OCI-LY3 (cell line): ENCODE measurements around the gene GSG1.

Experiments used
- H2AFZ ChIP-seq: fragments of 200-600, 300-600 bp; shearing (Covaris generic); 2 replicates; pipeline ENCODE4 v1.6.0; 2014; ENCODE audit warnings: antibody characterized with exemption, low read depth, low read length
- H3K27ac ChIP-seq: fragments of 200-600, 300-600 bp; sonication (generic); 2 replicates; pipeline ENCODE4 v1.5.1; 2014; ENCODE audit warnings: mild to moderate bottlenecking, low read length, moderate library complexity, mixed read lengths
- H3K27me3 ChIP-seq: fragments of 200-600, 300-600 bp; sonication (generic); 2 replicates; pipeline ENCODE4 v1.6.1; 2014; ENCODE audit warnings: low read depth, low read length, mixed read lengths
- H3K36me3 ChIP-seq: fragments of 200-600, 300-600 bp; sonication (generic); replicated peaks from 2 replicates; pipeline ENCODE3; 2014; ENCODE audit warnings: low read depth, low read length, mixed read lengths
- H3K4me1 ChIP-seq: fragments of 300-600, 200-600 bp; sonication (generic); 2 replicates; pipeline ENCODE4 v1.6.1; 2014; ENCODE audit warnings: low read length, mixed read lengths
- H3K4me2 ChIP-seq: fragments of 200-600, 300-600 bp; sonication (generic); 2 replicates; pipeline ENCODE4 v1.6.1; 2014; ENCODE audit warnings: low read length, mixed read lengths
- H3K4me3 ChIP-seq: fragments of 300-600, 200-600 bp; sonication (generic); 2 replicates; pipeline ENCODE4 v1.5.1; 2014; ENCODE audit warnings: antibody characterized with exemption, mild to moderate bottlenecking, low read length, moderate library complexity
- H3K79me2 ChIP-seq: fragments of 300-600, 200-600 bp; shearing (Covaris generic); 2 replicates; pipeline ENCODE4 v1.6.1; 2014; ENCODE audit warnings: mild to moderate bottlenecking, low read length, mixed read lengths
- H3K9ac ChIP-seq: fragments of 300-600, 200-600 bp; shearing (Covaris generic); 2 replicates; pipeline ENCODE4 v1.6.0; 2014; ENCODE audit warnings: mild to moderate bottlenecking, low read length, moderate library complexity
- H3K9me3 ChIP-seq: fragments of 200-600, 300-600 bp; shearing (Covaris generic); 2 replicates; pipeline ENCODE4 v1.6.1; 2014; ENCODE audit warnings: low read length, mixed read lengths; ENCODE audit not compliant: insufficient read depth
- H4K20me1 ChIP-seq: fragments of 200-600, 300-600 bp; sonication (generic); 2 replicates; pipeline ENCODE4 v1.6.1; 2016; ENCODE audit warnings: low read length, mixed read lengths; ENCODE audit not compliant: insufficient read depth
- CTCF ChIP-seq: fragments of 200-600, 300-600 bp; sonication (generic); IDR thresholded peaks from 2 replicates; pipeline ENCODE4 v1.5.1; 2014; ENCODE audit warnings: antibody characterized with exemption, low read length, low read depth
- EZH2phosphoT487 ChIP-seq: fragments of 200-600 bp; shearing (Covaris generic); IDR thresholded peaks from 2 replicates; pipeline ENCODE4 v1.6.1; 2018; ENCODE audit warnings: antibody characterized with exemption, mixed run types, low read depth

GSG1 gene

GRCh38 chr12:13049816-13050215 is 53.7 kb downstream of the GSG1 start:
- no peak overlapping the region for H2AFZ ChIP-seq
- H3K79me2 ChIP-seq: no peaks in the 10 kb centered on the region
- no peak overlapping the region for H3K27ac ChIP-seq
- TF ChIP-seq CTCF: no peak
- no peak for TF ChIP-seq EZH2phosphoT487
- H3K9ac ChIP-seq: no peak overlapping the region
- no peak overlapping the region for H3K4me2 ChIP-seq
- no peaks in the 10 kb centered on the region for H3K36me3 ChIP-seq
- H3K4me1 ChIP-seq: peaks cover 10% of the 10 kb centered on the region
- no peak overlapping the region for H3K4me3 ChIP-seq
- H4K20me1 ChIP-seq: no peaks in the 10 kb centered on the region
- H3K9me3 ChIP-seq: no peaks in the 10 kb centered on the region; the same call in 1 of the 2 replicates
- no peaks in the 10 kb centered on the region for H3K27me3 ChIP-seq

- H3K36me3 ChIP-seq: no peaks in the 10 kb centered on the region
- no peak overlapping the region for H2AFZ ChIP-seq
- H3K27me3 ChIP-seq: peaks cover 14% of the 10 kb centered on the region
- H3K4me1 ChIP-seq: peaks cover 10% of the 10 kb centered on the region
- no peaks in the 10 kb centered on the region for H4K20me1 ChIP-seq
- no peak overlapping the region for H3K4me2 ChIP-seq
- no peaks in the 10 kb centered on the region for H3K79me2 ChIP-seq
- H3K9ac ChIP-seq: no peak overlapping the region
- TF ChIP-seq CTCF (no peak), EZH2phosphoT487 (no peak)
- H3K4me3 ChIP-seq: no peak overlapping the region
- H3K27ac ChIP-seq: no peak overlapping the region
- H3K9me3 ChIP-seq: no peaks in the 10 kb centered on the region
These were observed 56.5 kb downstream of the GSG1 start for GRCh38 chr12:13046964-13047363.

- H3K36me3 ChIP-seq: no peaks in the 10 kb centered on the region
- H3K27me3 ChIP-seq: peaks cover 19% of the 10 kb centered on the region
- no peaks in the 10 kb centered on the region for H4K20me1 ChIP-seq
- H3K4me2 ChIP-seq: no peak overlapping the region
- TF ChIP-seq CTCF (no peak), EZH2phosphoT487 (no peak)
- H3K27ac ChIP-seq: no peak overlapping the region
- no peak overlapping the region for H3K9ac ChIP-seq
- H2AFZ ChIP-seq: no peak overlapping the region
- H3K79me2 ChIP-seq: no peaks in the 10 kb centered on the region
- H3K4me1 ChIP-seq: peaks cover 10% of the 10 kb centered on the region
- no peak overlapping the region for H3K4me3 ChIP-seq
- H3K9me3 ChIP-seq: no peaks in the 10 kb centered on the region
These were observed 57.7 kb downstream of the GSG1 start for GRCh38 chr12:13045816-13046215.

GRCh38 chr12:13044906-13045299 is 58.6 kb downstream of the GSG1 start:
- Histone ChIP-seq H3K36me3 (no peaks in the 10 kb centered on the region), H3K4me1 (peaks cover 11% of the 10 kb centered on the region), H3K9ac (peak overlapping the region; percentile 74), H3K4me2 (peak overlapping the region; percentile 94), H3K4me3 (peak overlapping the region; percentile 97), H2AFZ (peak overlapping the region; percentile 96), H4K20me1 (no peaks in the 10 kb centered on the region), H3K27ac (no peak overlapping the region), H3K27me3 (peaks cover 19% of the 10 kb centered on the region), H3K79me2 (no peaks in the 10 kb centered on the region), H3K9me3 (no peaks in the 10 kb centered on the region)
- no peak for TF ChIP-seq CTCF
- TF ChIP-seq EZH2phosphoT487: no peak
